ENCODE data around the gene BCL2L1.

The BCL2L1 gene

GRCh38 chr20:31708736-31709534 lies 13.7 kb downstream of the BCL2L1 start:
- DNase-seq (ENCODE audit: low read depth in 3 of 3), result no peak

- no peak for DNase-seq (ENCODE audit: low read depth in 3 of 3)
Measured at GRCh38 chr20:31707994-31708735, 14.5 kb downstream of the BCL2L1 start.

- no peak for DNase-seq (ENCODE audit: low read depth in 3 of 3)
Measured at GRCh38 chr20:31707258-31707615, 15.4 kb downstream of the BCL2L1 start.

- no peak for DNase-seq (ENCODE audit: low read depth in 3 of 3)
Measured at GRCh38 chr20:31706607-31707257, 15.9 kb downstream of the BCL2L1 start.

- DNase-seq (ENCODE audit: low read depth in 3 of 3), result no peak
Measured at GRCh38 chr20:31705598-31706597, 16.8 kb downstream of the BCL2L1 start.

- no peak for DNase-seq (ENCODE audit: low read depth in 3 of 3)
Measured at GRCh38 chr20:31705191-31705590, 17.5 kb downstream of the BCL2L1 start.

GRCh38 chr20:31704225-31705119 lies 18.2 kb downstream of the BCL2L1 start:
- no peak for DNase-seq (ENCODE audit: low read depth in 3 of 3)

GRCh38 chr20:31701591-31701990 lies 21.1 kb downstream of the BCL2L1 start:
- DNase-seq (ENCODE audit: low read depth in 3 of 3), result no peak

GRCh38 chr20:31700747-31701146 lies 21.9 kb downstream of the BCL2L1 start:
- DNase-seq (ENCODE audit: low read depth in 3 of 3), result no peak

- DNase-seq (ENCODE audit: low read depth in 3 of 3), result no peak
Measured at GRCh38 chr20:31699801-31700728, 22.6 kb downstream of the BCL2L1 start.

GRCh38 chr20:31698803-31699718 lies 23.6 kb downstream of the BCL2L1 start:
- no peak for DNase-seq (ENCODE audit: low read depth in 3 of 3)

GRCh38 chr20:31698243-31698802 lies 24.3 kb downstream of the BCL2L1 start:
- no peak for DNase-seq (ENCODE audit: low read depth in 3 of 3)

GRCh38 chr20:31695849-31696804 lies 26.5 kb downstream of the BCL2L1 start:
- no peak for DNase-seq (ENCODE audit: low read depth in 3 of 3)

- DNase-seq (ENCODE audit: low read depth in 3 of 3), result no peak
Measured at GRCh38 chr20:31694842-31695593, 27.6 kb downstream of the BCL2L1 start.

GRCh38 chr20:31693987-31694661 lies 28.5 kb downstream of the BCL2L1 start:
- DNase-seq (ENCODE audit: low read depth in 3 of 3), result no peak

All from stimulated activated CD4-positive, alpha-beta T cell treated with anti-CD3 and anti-CD28 coated beads, TNF-alpha, amount 100 ng/mL, for 48 hours (primary cell).